Neural crest cell (in vitro differentiated cells): ENCODE results near the gene PRR22. TPM values are rescaled to one million over a fixed set of nuclear protein-coding genes. Genes with fewer than 3 reads are reported as not detected.

Experiments
- DNase-seq: peaks from one replicate; pipeline ENCODE4 v3.0.0; 2021; ENCODE audit warnings: low read depth, mixed read lengths, low spot score
- H3K27ac Mint-ChIP-seq: one replicate; pipeline ENCODE4 v1.8.0; 2021; ENCODE audit warnings: mild to moderate bottlenecking, mixed read lengths; ENCODE audit not compliant: unreplicated experiment
- H3K27me3 Mint-ChIP-seq: 2 replicates; pipeline ENCODE4 v1.8.0; 2021; ENCODE audit warnings: low read depth, mild to moderate bottlenecking, mixed read lengths
- H3K36me3 Mint-ChIP-seq: 2 replicates; pipeline ENCODE4 v1.8.0; 2021; ENCODE audit warnings: low read depth, mild to moderate bottlenecking, mixed read lengths
- H3K4me1 Mint-ChIP-seq: 2 replicates; pipeline ENCODE4 v1.8.0; 2021; ENCODE audit warnings: mixed read lengths
- H3K4me3 Mint-ChIP-seq: one replicate; pipeline ENCODE4 v1.8.0; 2021; ENCODE audit warnings: mild to moderate bottlenecking, mixed read lengths
- H3K9me3 Mint-ChIP-seq: 2 replicates; pipeline ENCODE4 v1.8.0; 2021; ENCODE audit warnings: mixed read lengths
- total RNA-seq: library from RNA; stranded (reverse); gene quantifications from 2 replicates; pipeline ENCODE4 v1.2.1, GENCODE V29; 2021
- TF ChIP-seq, protein P1 (sequence below): fragments of 200-600 bp; sonication (generic); conservative IDR thresholded peaks from 2 replicates; pipeline ENCODE4 v1.5.0; 2021; ENCODE audit warnings: antibody characterized with exemption, mild to moderate bottlenecking

Gene PRR22
- total RNA-seq, 1 donor from 2014 or later, result 6.7 TPM

DNA sequence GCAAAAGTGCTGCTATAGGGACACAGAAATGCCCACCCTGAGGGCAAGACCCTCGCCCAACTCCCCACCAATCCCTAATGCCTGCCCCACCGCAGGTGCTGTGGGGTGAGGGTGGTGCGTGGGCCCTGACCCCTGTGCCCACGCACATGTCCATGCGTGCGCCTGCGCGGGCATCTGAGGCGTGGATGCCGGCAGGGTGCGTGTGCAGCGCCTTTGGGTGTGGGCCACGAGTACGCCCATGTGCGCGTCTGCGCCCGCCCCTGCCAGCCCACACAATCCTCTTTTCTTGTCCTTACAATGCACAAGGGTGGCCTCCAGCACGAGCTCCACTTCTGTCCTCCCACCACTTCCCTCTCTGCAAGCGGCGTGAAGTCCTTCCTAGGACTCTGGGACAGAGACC is 40.6 kb upstream of the PRR22 start:
- TF ChIP-seq, protein P1, sequence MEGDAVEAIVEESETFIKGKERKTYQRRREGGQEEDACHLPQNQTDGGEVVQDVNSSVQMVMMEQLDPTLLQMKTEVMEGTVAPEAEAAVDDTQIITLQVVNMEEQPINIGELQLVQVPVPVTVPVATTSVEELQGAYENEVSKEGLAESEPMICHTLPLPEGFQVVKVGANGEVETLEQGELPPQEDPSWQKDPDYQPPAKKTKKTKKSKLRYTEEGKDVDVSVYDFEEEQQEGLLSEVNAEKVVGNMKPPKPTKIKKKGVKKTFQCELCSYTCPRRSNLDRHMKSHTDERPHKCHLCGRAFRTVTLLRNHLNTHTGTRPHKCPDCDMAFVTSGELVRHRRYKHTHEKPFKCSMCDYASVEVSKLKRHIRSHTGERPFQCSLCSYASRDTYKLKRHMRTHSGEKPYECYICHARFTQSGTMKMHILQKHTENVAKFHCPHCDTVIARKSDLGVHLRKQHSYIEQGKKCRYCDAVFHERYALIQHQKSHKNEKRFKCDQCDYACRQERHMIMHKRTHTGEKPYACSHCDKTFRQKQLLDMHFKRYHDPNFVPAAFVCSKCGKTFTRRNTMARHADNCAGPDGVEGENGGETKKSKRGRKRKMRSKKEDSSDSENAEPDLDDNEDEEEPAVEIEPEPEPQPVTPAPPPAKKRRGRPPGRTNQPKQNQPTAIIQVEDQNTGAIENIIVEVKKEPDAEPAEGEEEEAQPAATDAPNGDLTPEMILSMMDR, result no peak
- Mint-ChIP-seq H3K36me3 (no peaks in the 10 kb centered on the region), H3K27me3 (peaks cover 9% of the 10 kb centered on the region), H3K4me3 (no peak overlapping the region), H3K4me1 (peaks cover 14% of the 10 kb centered on the region), H3K27ac (no peak overlapping the region), H3K9me3 (no peaks in the 10 kb centered on the region)
- no peak for DNase-seq

DNA sequence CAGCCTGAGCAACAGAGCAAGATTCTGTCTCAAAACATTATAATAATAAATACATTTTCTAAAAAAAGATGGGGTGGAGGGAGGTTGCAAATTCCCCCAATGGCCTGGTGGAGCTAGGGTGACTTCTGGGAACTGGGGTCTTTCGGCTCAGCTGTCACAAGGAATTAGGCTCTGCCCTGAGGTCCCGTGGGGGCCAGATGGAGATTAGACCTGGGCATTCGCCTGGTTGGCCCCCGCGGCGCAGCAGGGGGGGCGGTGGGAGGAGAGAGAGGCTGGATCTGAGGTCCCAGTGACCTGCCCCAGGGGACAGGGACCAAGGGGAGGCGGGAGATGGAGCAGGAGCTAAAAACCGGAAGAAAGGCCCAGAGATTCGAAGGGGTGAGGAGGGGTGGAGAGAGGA is 40.2 kb upstream of the PRR22 start:
- peaks cover 14% of the 10 kb centered on the region for H3K4me1 Mint-ChIP-seq
- TF ChIP-seq, protein P1, result no peak
- H3K27me3 Mint-ChIP-seq, result peaks cover 9% of the 10 kb centered on the region
- DNase-seq, result no peak
- H3K36me3 Mint-ChIP-seq, result no peaks in the 10 kb centered on the region
- no peaks in the 10 kb centered on the region for H3K9me3 Mint-ChIP-seq
- H3K4me3 Mint-ChIP-seq, result no peak overlapping the region
- no peak overlapping the region for H3K27ac Mint-ChIP-seq

DNA sequence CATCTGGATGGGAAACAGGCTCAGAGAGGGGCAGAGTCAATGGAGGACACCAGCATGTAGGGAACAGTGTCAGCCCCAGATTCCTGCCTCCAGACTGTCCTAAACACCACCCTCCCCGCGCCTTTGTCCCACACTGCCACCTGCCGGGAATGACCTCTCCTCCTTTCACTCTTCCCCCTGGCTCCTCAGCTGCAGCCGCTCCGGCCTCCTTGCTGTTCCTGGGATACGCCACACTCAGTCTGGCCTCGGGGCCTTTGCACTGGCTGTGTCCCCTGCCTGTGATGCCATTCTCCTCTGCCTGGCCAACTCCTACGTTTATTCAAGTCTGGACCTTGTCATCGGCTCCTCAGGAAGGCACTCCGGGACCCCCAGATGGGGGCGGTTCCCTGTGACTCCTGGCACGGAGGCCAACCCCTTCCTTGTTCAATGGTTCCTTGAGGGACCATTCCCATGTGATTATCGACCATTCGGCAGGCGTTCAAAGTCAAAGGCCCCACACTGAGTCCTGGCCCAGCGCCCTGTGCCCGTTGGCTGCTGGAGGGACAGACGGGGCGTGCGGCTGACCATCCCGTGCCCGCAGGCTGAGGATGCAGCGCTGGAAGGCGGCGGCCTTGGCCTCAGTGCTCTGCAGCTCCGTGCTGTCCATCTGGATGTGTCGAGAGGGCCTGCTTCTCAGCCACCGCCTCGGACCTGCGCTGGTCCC is 39.2 kb upstream of the PRR22 start:
- TF ChIP-seq, protein P1, result peak; percentile 20
- Mint-ChIP-seq H3K4me3 (no peak overlapping the region), H3K4me1 (peaks cover 13% of the 10 kb centered on the region), H3K27ac (no peak overlapping the region), H3K27me3 (peaks cover 9% of the 10 kb centered on the region), H3K36me3 (no peaks in the 10 kb centered on the region), H3K9me3 (no peaks in the 10 kb centered on the region)
- DNase-seq, result peak; percentile 36

DNA sequence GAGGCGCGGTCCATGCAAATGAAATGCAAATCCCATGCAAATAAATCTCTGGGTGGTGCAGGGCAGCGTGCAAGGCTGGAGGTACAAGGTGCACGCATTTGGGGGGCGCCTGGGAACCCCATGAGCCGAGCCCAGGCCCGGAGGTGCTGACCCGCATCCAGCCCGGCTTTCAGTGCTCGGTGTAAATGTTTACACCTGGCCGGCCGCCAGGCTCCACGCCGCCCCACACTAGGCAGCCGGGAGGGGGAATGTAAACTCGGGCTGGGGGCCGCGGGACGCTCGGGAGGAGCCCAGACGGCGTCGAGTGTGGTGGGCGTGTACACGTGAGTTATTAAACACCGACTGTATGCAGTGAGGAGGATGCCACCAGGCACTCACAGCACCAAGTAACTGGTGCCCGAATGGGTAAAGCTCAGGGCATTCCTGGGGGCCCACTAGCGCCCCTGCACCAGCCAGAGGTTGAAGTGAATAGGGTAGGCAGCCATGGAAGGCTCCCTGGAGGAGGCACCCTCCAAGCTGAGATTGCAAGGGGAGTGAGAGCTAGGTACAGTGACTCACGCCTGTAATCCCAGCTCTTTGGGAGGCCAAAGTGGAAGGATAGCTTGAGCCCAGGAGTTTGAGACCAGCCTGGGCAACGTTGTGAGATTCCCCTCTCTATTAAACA is 37.8 kb upstream of the PRR22 start:
- Mint-ChIP-seq H3K27ac (no peak overlapping the region), H3K4me1 (peaks cover 6% of the 10 kb centered on the region), H3K4me3 (no peak overlapping the region), H3K27me3 (peaks cover 12% of the 10 kb centered on the region), H3K36me3 (no peaks in the 10 kb centered on the region), H3K9me3 (no peaks in the 10 kb centered on the region)
- TF ChIP-seq, protein P1, result no peak
- DNase-seq, result no peak

DNA sequence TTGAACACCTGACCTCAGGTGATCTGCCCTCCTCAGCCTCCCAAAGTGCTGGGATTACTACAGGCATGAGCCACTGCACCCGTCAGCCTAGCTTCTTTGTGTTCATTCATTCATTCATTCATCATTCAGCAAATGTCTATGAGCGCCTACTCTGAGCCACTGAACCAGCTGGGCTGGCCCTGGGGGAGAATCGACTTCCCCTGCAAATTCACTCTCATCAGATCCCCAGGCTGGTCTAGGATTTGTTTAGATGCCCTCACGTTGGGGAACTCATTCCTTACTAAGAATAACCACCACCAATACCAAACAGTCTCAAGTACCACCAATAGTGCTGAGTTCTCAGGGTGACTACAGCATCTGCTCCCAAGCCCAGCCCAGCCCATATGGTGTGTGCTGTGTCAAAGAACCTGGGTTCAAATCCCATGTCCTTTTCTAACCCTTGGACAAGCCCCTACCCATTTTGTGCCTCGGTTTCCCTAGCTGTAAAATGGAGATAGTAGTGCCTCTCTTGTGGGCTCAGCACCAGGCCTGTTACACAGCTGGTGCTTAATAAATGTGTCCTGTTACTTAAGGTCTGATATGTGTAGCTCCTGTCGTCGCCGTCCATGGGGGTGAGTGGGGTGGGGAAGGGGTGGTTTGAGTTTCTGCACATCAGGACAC is 37.1 kb upstream of the PRR22 start:
- TF ChIP-seq, protein P1, result no peak

More for the DNA sequence above, 37.1 kb upstream of the PRR22 start:
- Mint-ChIP-seq H3K4me3 (no peak overlapping the region), H3K9me3 (no peaks in the 10 kb centered on the region), H3K27ac (no peak overlapping the region), H3K4me1 (no peaks in the 10 kb centered on the region), H3K27me3 (peaks cover 15% of the 10 kb centered on the region), H3K36me3 (no peaks in the 10 kb centered on the region)
- DNase-seq, result no peak
